ENCODE results near the gene MSRB3. TPM values are rescaled to one million over a fixed set of nuclear protein-coding genes. Genes with fewer than 3 reads are reported as not detected.

Gene MSRB3
- polyA plus RNA-seq, 12 donors: 27.3 to 66.7 (median 52.5) TPM; not detected in 1

DNA sequence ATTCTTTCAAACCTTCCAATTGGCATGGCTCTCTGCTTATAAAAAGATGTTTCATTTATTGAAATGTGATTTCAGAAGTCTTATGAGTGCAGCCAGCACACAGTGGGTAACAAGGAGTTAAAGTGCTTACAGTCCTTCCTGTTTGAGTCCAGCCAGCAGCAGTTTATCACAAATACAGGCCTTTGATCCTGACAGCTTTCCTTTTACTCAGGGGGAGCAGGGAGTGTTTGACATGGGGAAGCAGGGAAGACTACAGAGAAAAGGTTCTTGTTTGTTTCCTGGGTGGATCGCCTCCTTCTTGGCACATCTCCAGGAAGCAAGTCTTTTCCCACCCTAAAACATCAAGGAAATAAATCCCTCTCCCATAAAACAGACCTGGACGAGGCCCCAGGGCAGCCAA is 216.1 kb downstream of the MSRB3 start:
- DNase-seq: no peak

DNA sequence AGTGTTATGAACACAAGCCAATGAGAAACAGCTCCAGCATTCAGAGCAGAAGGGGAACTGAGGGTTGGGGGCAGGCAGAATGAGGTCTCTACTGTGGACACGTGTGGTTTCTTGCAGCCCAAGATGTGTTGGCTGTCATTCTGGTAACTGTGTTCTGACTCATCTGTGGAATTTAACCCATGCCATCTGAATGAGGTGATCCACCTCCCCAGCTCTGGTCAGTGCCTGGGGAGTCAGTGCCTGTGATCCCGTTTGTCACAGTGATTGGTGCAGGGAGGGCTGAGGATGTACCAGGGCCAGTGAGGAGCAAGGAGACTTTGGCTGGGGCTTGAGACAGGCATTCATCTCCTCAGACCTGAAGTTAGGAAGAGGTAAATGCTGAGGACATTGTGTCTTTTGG is 216.8 kb downstream of the MSRB3 start:
- no peak for DNase-seq

GRCh38 chr12:65496617-65497016 is 218.1 kb downstream of the MSRB3 start:
- no peak for DNase-seq

DNA sequence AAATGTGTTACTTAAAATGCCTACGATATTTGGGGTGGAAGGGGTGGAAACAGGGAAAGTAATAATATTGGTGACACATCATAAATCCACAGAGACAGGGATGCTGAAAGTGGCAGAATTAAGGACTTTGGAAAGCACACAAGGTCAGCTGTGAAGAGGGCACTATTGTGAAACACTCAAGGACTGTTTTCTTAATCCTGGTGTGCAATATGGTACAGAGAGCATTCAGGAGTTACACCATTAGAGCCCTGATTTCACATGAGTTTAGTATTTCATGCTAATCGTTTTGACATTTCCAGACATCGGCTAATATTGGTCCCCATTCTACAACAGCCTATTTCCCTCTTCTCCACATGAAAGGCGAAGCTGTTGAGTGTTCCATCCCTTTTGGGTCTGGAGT is 219.2 kb downstream of the MSRB3 start:
- no peak for DNase-seq

- no peak for DNase-seq
Observed at GRCh38 chr12:65499167-65499566, 220.7 kb downstream of the MSRB3 start.

- DNase-seq: peak; percentile 49
Observed at GRCh38 chr12:65500091-65500900, 221.8 kb downstream of the MSRB3 start.

- DNase-seq: peak; percentile 91
Observed at GRCh38 chr12:65501093-65501621, 222.7 kb downstream of the MSRB3 start.

GRCh38 chr12:65501935-65502334 is 223.5 kb downstream of the MSRB3 start:
- no peak for DNase-seq

DNA sequence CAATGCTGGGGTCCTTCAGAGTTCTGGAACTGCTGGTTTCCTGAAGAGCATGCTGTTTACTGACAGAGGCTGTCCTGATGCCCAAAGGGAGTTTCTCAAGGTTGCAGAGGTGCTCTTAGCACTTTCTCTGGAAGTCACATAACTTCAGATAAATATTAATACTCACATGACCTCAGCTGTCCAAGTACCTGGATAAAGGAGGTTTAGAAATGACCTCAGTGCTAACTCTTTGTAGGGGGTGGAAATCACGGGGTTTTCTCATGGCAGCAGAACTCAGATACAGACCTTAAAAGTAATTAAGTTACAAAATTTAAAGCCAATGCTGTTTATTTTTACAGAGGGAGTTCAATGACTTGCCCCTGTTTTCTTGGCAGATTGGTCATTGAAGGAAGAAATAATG is 225.9 kb downstream of the MSRB3 start:
- no peak for DNase-seq

- no peak for DNase-seq
Observed at GRCh38 chr12:65505386-65506121, 227.1 kb downstream of the MSRB3 start.

GRCh38 chr12:65508276-65509035 is 230.0 kb downstream of the MSRB3 start:
- no peak for DNase-seq

DNA sequence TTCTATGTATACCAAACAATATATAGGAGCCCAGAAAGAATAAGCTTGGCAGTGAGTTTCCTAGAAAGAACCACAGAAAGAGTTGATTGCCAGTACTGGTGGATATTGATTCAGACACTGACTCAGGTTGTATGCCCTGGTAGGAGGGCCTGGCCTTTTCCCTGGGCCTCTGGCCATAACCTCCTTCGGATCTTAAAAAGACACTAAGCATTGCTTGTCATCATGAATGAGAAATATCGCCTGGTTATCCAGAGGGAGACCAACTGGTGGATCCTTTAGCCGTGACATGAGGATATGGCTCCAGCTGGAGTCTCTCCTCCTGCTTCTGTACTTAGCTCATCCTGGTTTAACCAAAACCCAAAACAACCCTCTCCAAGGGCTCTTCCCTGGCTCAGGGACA is 231.5 kb downstream of the MSRB3 start:
- no peak for DNase-seq

GRCh38 chr12:65510584-65511050 is 232.1 kb downstream of the MSRB3 start:
- peak; percentile 58 for DNase-seq

GRCh38 chr12:65511134-65511834 is 232.8 kb downstream of the MSRB3 start:
- peak; percentile 69 for DNase-seq

GRCh38 chr12:65511912-65512311 is 233.4 kb downstream of the MSRB3 start:
- no peak for DNase-seq

Other genes with a start within 250 kb of the MSRB3 start
- 10 to 100 TPM in 2 of 12 donors, 1 to 10 TPM in 6, under 1 TPM in 3, not detected in 1; 0.38 to 61.9 (median 3.1) TPM for gene WIF1, start 157.4 kb upstream of the MSRB3 start, polyA plus RNA-seq (ENCODE audit: insufficient read length in 12 of 12)
- gene LEMD3, start 109.1 kb upstream of the MSRB3 start, polyA plus RNA-seq (ENCODE audit: insufficient read length in 12 of 12): 10 to 100 TPM in 11 of 12 donors, not detected in 1; 16.6 to 25.3 (median 21.3) TPM